Heart left ventricle (tissue), 16 donors: ENCODE measurements around the gene BACH2. TPM values are rescaled to one million over a fixed set of nuclear protein-coding genes. Genes with fewer than 3 reads are reported as not detected.

ENCODE experiments used
- ATAC-seq, 4 donors: fragments of 200-7000 bp; cut with Tn5 transposase; one replicate each; pipeline ENCODE4 v1.9.1; 2020 to 2022; ENCODE audit warnings: moderate library complexity in 4 of 4, mild to moderate bottlenecking in 3 of 4, moderate number of reproducible peaks in 1 of 4
- DNase-seq, 5 donors: peaks; one replicate each; pipeline ENCODE4 v3.0.0-alpha.2; 2020
- H3K27ac ChIP-seq, 12 donors: fragments of 200-600 bp; sonication (generic) in 4 of 12; one replicate each; pipeline versions ENCODE4 v1.5.0 to v1.8.0; 2016 to 2022; ENCODE audit warnings: mild to moderate bottlenecking in 2 of 12
- H3K27me3 ChIP-seq, 9 donors: fragments of 200-600 bp; sonication (generic) in 2 of 9; one replicate each; pipeline versions ENCODE4 v1.5.1 to v1.8.0; 2016 to 2022; ENCODE audit warnings: mild to moderate bottlenecking in 3 of 9
- H3K36me3 ChIP-seq, 9 donors: fragments of 200-600 bp; sonication (generic) in 2 of 9; one replicate each; pipeline versions ENCODE4 v1.5.0 to v1.8.0; 2018 to 2022; ENCODE audit warnings: mild to moderate bottlenecking in 2 of 9
- H3K4me1 ChIP-seq, 12 donors: fragments of 200-600 bp; sonication (generic) in 4 of 12; one replicate each; pipeline versions ENCODE4 v1.5.0 to v1.8.0; 2016 to 2022; ENCODE audit warnings: mild to moderate bottlenecking in 3 of 12
- H3K4me3 ChIP-seq, 12 donors: fragments of 200-600 bp; sonication (generic) in 4 of 12; one replicate each; pipeline versions ENCODE4 v1.5.0 to v1.8.0; 2017 to 2022; ENCODE audit warnings: mild to moderate bottlenecking in 9 of 12, moderate library complexity in 4 of 12
- H3K9me3 ChIP-seq, 12 donors: fragments of 200-600 bp; sonication (generic) in 4 of 12; one replicate each; pipeline versions ENCODE4 v1.5.0 to v1.8.0; 2016 to 2022; ENCODE audit warnings: mild to moderate bottlenecking in 1 of 12
- CTCF ChIP-seq, 12 donors: fragments of 200-600 bp; sonication (generic) in 4 of 12; IDR thresholded peaks; one replicate each; pipeline versions ENCODE4 v1.5.0 to v1.8.0; 2018 to 2022; ENCODE audit warnings: antibody characterized with exemption in 12 of 12, mild to moderate bottlenecking in 5 of 12
- POLR2A ChIP-seq, 2 donors: fragments of 450-650 bp; IDR thresholded peaks; one replicate each; pipeline ENCODE4 v1.6.1; 2017; ENCODE audit warnings: antibody characterized with exemption in 2 of 2, mild to moderate bottlenecking in 2 of 2, moderate library complexity in 2 of 2
- WGBS, 4 donors: extraction: QIAGEN DNeasy Blood & Tissue Kit in 2 of 4; methylation state at CpG; one replicate each; pipeline versions ENCODE4 v1.1.5 to v1.1.7; 2013 to 2018; 5-methylcytosine and 5-hydroxymethylcytosine counted together
- intact Hi-C, 10 donors: fragments of 100-400 bp; cut with DNase I; formaldehyde crosslinking; loops; one replicate each; pipeline versions ENCODE4 v1.11.1 to v1.14.2; 2022
- polyA plus RNA-seq, 2 donors: library from polyadenylated mRNA; stranded (reverse); fragments of 200-250 nt; gene quantifications; one replicate each; pipeline ENCODE4 v1.2.3, GENCODE V29; 2013
- total RNA-seq, 9 donors: library from RNA; depleted of rRNA in 2 of 9; stranded (reverse); fragments of >200 nt in 2 of 9; fragmentation: NEBNext Ultra II Directional in 3 of 9; extraction: Animal tissue kit (Norgen Biotek cat#: 25700) in 3 of 9; gene quantifications; one replicate each; pipeline versions ENCODE4 v1.1.0 to v1.2.4, GENCODE V29; 2016 to 2023
- donor health status: ischemic (EF 13 %, LVEDD 7.1; RV severe dilation, severe dysfunction).
- donor health status: healthy with polysubstance abuse.
- donor health status: DM: no; HTN: yes; CAD: no.
- donor health status: DM: no; HTN: no; CAD: no.
- donor health status: ischemic (EF 25% LVEDD 6.9; RV normal size, moderate dysfunction).
- donor health status: ischemic (EF 25% LVEDD 5.7; RV mildly dilated, moderate dysfunction).
- donor health status: healthy.
- donor health status: DM: yes; HTN: yes; CAD: no.
- donor health status: ischemic (EF 35%, LVEDD 5.7; RV mildly dilated, moderate dysfunction).
- donor health status: nonischemic (EF 11% LVEDD 7.7; RV severe dilation, severe dysfunction).
- donor health status: DM: yes; HTN: yes; CAD: no.
- donor health status: PGD.
- donor health status: ischemic (EF 29% LVEDD 5.4; RV normal size, mild dysfunction).
- donor health status: nonischemic (EF 23%, LVEDD 6.1; RV moderate dilation, normal function).

The BACH2 gene
- total and polyA plus RNA-seq, 11 donors = 0.23 to 8.4 (median 1.5) TPM

GRCh38 chr6:90157441-90157840 is 139.2 kb downstream of the BACH2 start:
- no peaks in the 10 kb centered on the region for H3K9me3 ChIP-seq
- H3K4me1 ChIP-seq = peaks cover 0 to 13% (median 8%) of the 10 kb centered on the region in 12 donors
- H3K36me3 ChIP-seq = no peaks in the 10 kb centered on the region
- ATAC-seq = no peak
- no peaks in the 10 kb centered on the region for H3K27me3 ChIP-seq
- WGBS, 4 donors = 92 to 97% (median 95%) methylated on average over 7 of the region's 7 CpGs
- intact Hi-C loops = no loop called here
- H3K27ac ChIP-seq = no peak overlapping the region
- no peak overlapping the region for H3K4me3 ChIP-seq
- TF ChIP-seq POLR2A (IDR thresholded peaks at IDR 0.05) (no peak), CTCF (IDR thresholded peaks at IDR 0.05) (no peak)
- no peak for DNase-seq

GRCh38 chr6:90156861-90157260 is 139.8 kb downstream of the BACH2 start:
- peaks cover 0 to 13% (median 8%) of the 10 kb centered on the region in 12 donors for H3K4me1 ChIP-seq
- H3K9me3 ChIP-seq = no peaks in the 10 kb centered on the region
- DNase-seq = no peak
- H3K27me3 ChIP-seq = no peaks in the 10 kb centered on the region
- intact Hi-C loops = no loop called here
- no peak overlapping the region for H3K27ac ChIP-seq
- ATAC-seq = no peak
- 83 to 95% (median 88%) methylated on average over 5 of the region's 5 CpGs for WGBS, 4 donors
- TF ChIP-seq POLR2A (IDR thresholded peaks at IDR 0.05) (no peak), CTCF (IDR thresholded peaks at IDR 0.05) (no peak)
- H3K36me3 ChIP-seq = no peaks in the 10 kb centered on the region
- no peak overlapping the region for H3K4me3 ChIP-seq

GRCh38 chr6:90154755-90155470 is 141.7 kb downstream of the BACH2 start:
- Histone ChIP-seq H3K4me3 (no peak overlapping the region), H3K4me1 (peaks cover 0 to 9% (median 4%) of the 10 kb centered on the region in 12 donors), H3K27me3 (no peaks in the 10 kb centered on the region), H3K9me3 (no peaks in the 10 kb centered on the region), H3K36me3 (no peaks in the 10 kb centered on the region), H3K27ac (no peak overlapping the region)
- TF ChIP-seq POLR2A (IDR thresholded peaks at IDR 0.05) (no peak), CTCF (IDR thresholded peaks at IDR 0.05) (no peak)
- DNase-seq = no peak
- intact Hi-C loops = no loop called here
- no peak for ATAC-seq
- 81 to 84% (median 83%) methylated on average over 8 of the region's 8 CpGs for WGBS, 4 donors

GRCh38 chr6:90151576-90152422 is 144.8 kb downstream of the BACH2 start:
- Histone ChIP-seq H3K27ac (no peak overlapping the region), H3K36me3 (no peaks in the 10 kb centered on the region), H3K9me3 (no peaks in the 10 kb centered on the region), H3K4me1 (peaks cover 0 to 7% (median 0%) of the 10 kb centered on the region in 12 donors), H3K27me3 (no peaks in the 10 kb centered on the region), H3K4me3 (no peak overlapping the region)
- intact Hi-C loops = no loop called here
- TF ChIP-seq CTCF (IDR thresholded peaks at IDR 0.05) = no peak
- no peak for TF ChIP-seq POLR2A (IDR thresholded peaks at IDR 0.05)
- WGBS, 4 donors = 92 to 94% (median 93%) methylated on average over 4 of the region's 4 CpGs
- DNase-seq (no peak), ATAC-seq (no peak)
